Neural crest cell (in vitro differentiated cells): ENCODE data around the gene COL5A3. TPM values are rescaled to one million over a fixed set of nuclear protein-coding genes. Genes with fewer than 3 reads are reported as not detected.
A peak's percentile ranks its signal among the peaks of the same experiment; 100 is the strongest.

ENCODE experiments used
- DNase-seq: peaks from one replicate; pipeline ENCODE4 v3.0.0; 2021; ENCODE audit warnings: low read depth, mixed read lengths, low spot score
- H3K27ac Mint-ChIP-seq: one replicate; pipeline ENCODE4 v1.8.0; 2021; ENCODE audit warnings: mild to moderate bottlenecking, mixed read lengths; ENCODE audit not compliant: unreplicated experiment
- H3K27me3 Mint-ChIP-seq: 2 replicates; pipeline ENCODE4 v1.8.0; 2021; ENCODE audit warnings: low read depth, mild to moderate bottlenecking, mixed read lengths
- H3K36me3 Mint-ChIP-seq: 2 replicates; pipeline ENCODE4 v1.8.0; 2021; ENCODE audit warnings: low read depth, mild to moderate bottlenecking, mixed read lengths
- H3K4me1 Mint-ChIP-seq: 2 replicates; pipeline ENCODE4 v1.8.0; 2021; ENCODE audit warnings: mixed read lengths
- H3K4me3 Mint-ChIP-seq: one replicate; pipeline ENCODE4 v1.8.0; 2021; ENCODE audit warnings: mild to moderate bottlenecking, mixed read lengths
- H3K9me3 Mint-ChIP-seq: 2 replicates; pipeline ENCODE4 v1.8.0; 2021; ENCODE audit warnings: mixed read lengths
- CTCF ChIP-seq: fragments of 200-600 bp; sonication (generic); conservative IDR thresholded peaks from 2 replicates; pipeline ENCODE4 v1.5.0; 2021; ENCODE audit warnings: antibody characterized with exemption, mild to moderate bottlenecking
- total RNA-seq: library from RNA; stranded (reverse); gene quantifications from 2 replicates; pipeline ENCODE4 v1.2.1, GENCODE V29; 2021

COL5A3 gene
- total RNA-seq, 1 donor from 2014 or later = 0.86 TPM

- Mint-ChIP-seq H3K9me3 (no peaks in the 10 kb centered on the region), H3K4me1 (peaks cover 36% of the 10 kb centered on the region), H3K4me3 (no peak overlapping the region), H3K36me3 (no peaks in the 10 kb centered on the region), H3K27me3 (peaks cover 73% of the 10 kb centered on the region), H3K27ac (no peak overlapping the region)
- DNase-seq = no peak
- TF ChIP-seq CTCF = no peak
Observed at GRCh38 chr19:10011974-10012373, 1.7 kb upstream of the COL5A3 start.

GRCh38 chr19:10010939-10011338, 635 bp upstream of the COL5A3 start:
- TF ChIP-seq CTCF = no peak

GRCh38 chr19:10009714-10010224, 535 bp downstream of the COL5A3 start:
- H3K36me3 Mint-ChIP-seq = no peaks in the 10 kb centered on the region
- TF ChIP-seq CTCF = no peak
- peaks cover 36% of the 10 kb centered on the region for H3K4me1 Mint-ChIP-seq
- DNase-seq = no peak
- no peak overlapping the region for H3K4me3 Mint-ChIP-seq
- peaks cover 75% of the 10 kb centered on the region for H3K27me3 Mint-ChIP-seq
- H3K9me3 Mint-ChIP-seq = no peaks in the 10 kb centered on the region
- H3K27ac Mint-ChIP-seq = no peak overlapping the region

More at GRCh38 chr19:10010939-10011338, 635 bp upstream of the COL5A3 start:
- H3K9me3 Mint-ChIP-seq = no peaks in the 10 kb centered on the region
- H3K36me3 Mint-ChIP-seq = no peaks in the 10 kb centered on the region
- H3K27ac Mint-ChIP-seq = no peak overlapping the region
- no peak overlapping the region for H3K4me3 Mint-ChIP-seq
- H3K27me3 Mint-ChIP-seq = peaks cover 76% of the 10 kb centered on the region
- H3K4me1 Mint-ChIP-seq = peaks cover 36% of the 10 kb centered on the region
- DNase-seq = no peak

- Mint-ChIP-seq H3K4me3 (peak overlapping the region; percentile 10), H3K9me3 (no peaks in the 10 kb centered on the region), H3K27me3 (peaks cover 68% of the 10 kb centered on the region), H3K4me1 (peaks cover 36% of the 10 kb centered on the region), H3K27ac (peak overlapping the region; percentile 2), H3K36me3 (no peaks in the 10 kb centered on the region)
- no peak for TF ChIP-seq CTCF
- DNase-seq = no peak
Observed at GRCh38 chr19:10008184-10008765, 2.0 kb downstream of the COL5A3 start.

- no peak for DNase-seq
- Mint-ChIP-seq H3K9me3 (no peaks in the 10 kb centered on the region), H3K27ac (no peak overlapping the region), H3K4me1 (peaks cover 31% of the 10 kb centered on the region), H3K36me3 (no peaks in the 10 kb centered on the region), H3K4me3 (peak overlapping the region; percentile 10), H3K27me3 (peaks cover 70% of the 10 kb centered on the region)
- no peak for TF ChIP-seq CTCF
Observed at GRCh38 chr19:10007371-10008183, 2.7 kb downstream of the COL5A3 start.
